ENCODE results near the gene NUP205.

DNA sequence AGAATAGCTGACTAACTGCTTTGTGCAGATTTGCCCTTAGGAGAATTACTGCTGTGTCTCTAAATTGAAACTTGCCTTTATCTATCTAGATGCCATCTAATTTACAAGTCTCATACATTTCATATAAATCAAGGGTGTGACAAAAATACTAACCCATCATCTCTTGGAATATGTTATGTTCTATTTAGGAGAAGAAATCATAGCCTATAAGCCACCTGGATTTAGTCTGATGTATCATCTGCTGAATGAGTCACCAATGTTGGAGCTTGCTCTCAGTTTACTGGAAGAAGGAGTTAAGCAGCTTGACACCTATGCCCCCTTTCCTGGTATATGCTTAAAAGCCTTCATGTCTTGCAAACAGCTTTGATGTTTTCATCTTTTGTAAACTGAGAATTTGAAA, 43.5 kb downstream of the NUP205 start:
- TF ChIP-seq CTCF (IDR thresholded peaks at IDR 0.05) (no peak), POLR2A (IDR thresholded peaks at IDR 0.05) (no peak)
